DMS79 (cell line): Measurements from ENCODE around the gene PGM2L1.
"Not testable (repeated sequence)": the region's sequence is repeated elsewhere in the genome, so short reads cannot be mapped to it uniquely, and the experiment has no call there.

Source experiments
- DNase-seq: peaks from one replicate; lab custom pipeline; 2025; lab: John Stamatoyannopoulos, UW

Gene PGM2L1

GRCh38 chr11:74400606-74401005, 2.4 kb upstream of the PGM2L1 start:
- no peak for DNase-seq

- DNase-seq: peak; percentile 40
Measured at GRCh38 chr11:74397501-74398243, 561 bp downstream of the PGM2L1 start.

- no peak for DNase-seq
Measured at GRCh38 chr11:74392256-74392655, 6.0 kb downstream of the PGM2L1 start.

- no peak for DNase-seq
Measured at GRCh38 chr11:74391193-74391592, 7.0 kb downstream of the PGM2L1 start.

- no peak for DNase-seq
Measured at GRCh38 chr11:74390697-74391096, 7.5 kb downstream of the PGM2L1 start.

GRCh38 chr11:74388678-74389327, 9.4 kb downstream of the PGM2L1 start:
- peak; percentile 37 for DNase-seq

- DNase-seq: no peak
Measured at GRCh38 chr11:74384641-74385040, 13.6 kb downstream of the PGM2L1 start.

- DNase-seq: peak; percentile 90
Measured at GRCh38 chr11:74380746-74381439, 17.3 kb downstream of the PGM2L1 start.

- no peak for DNase-seq
Measured at GRCh38 chr11:74377689-74378088, 20.5 kb downstream of the PGM2L1 start.

GRCh38 chr11:74373382-74373781, 24.9 kb downstream of the PGM2L1 start:
- no peak for DNase-seq

- DNase-seq: peak; percentile 66
Measured at GRCh38 chr11:74371269-74372052, 26.8 kb downstream of the PGM2L1 start.

- DNase-seq: no peak
Measured at GRCh38 chr11:74370123-74370522, 28.1 kb downstream of the PGM2L1 start.

- peak; percentile 16 for DNase-seq
Measured at GRCh38 chr11:74367881-74368280, 30.4 kb downstream of the PGM2L1 start.

- no peak for DNase-seq
Measured at GRCh38 chr11:74366576-74366975, 31.7 kb downstream of the PGM2L1 start.

GRCh38 chr11:74365805-74366204, 32.4 kb downstream of the PGM2L1 start:
- not testable (repeated sequence) for DNase-seq

GRCh38 chr11:74357449-74357848, 40.8 kb downstream of the PGM2L1 start:
- DNase-seq: no peak

GRCh38 chr11:74355626-74356025, 42.6 kb downstream of the PGM2L1 start:
- DNase-seq: no peak

- DNase-seq: no peak
Measured at GRCh38 chr11:74354036-74354435, 44.2 kb downstream of the PGM2L1 start.

GRCh38 chr11:74347381-74347780, 50.9 kb downstream of the PGM2L1 start:
- DNase-seq: no peak

GRCh38 chr11:74345420-74345819, 52.8 kb downstream of the PGM2L1 start:
- DNase-seq: no peak

GRCh38 chr11:74341921-74342320, 56.3 kb downstream of the PGM2L1 start:
- DNase-seq: no peak

GRCh38 chr11:74339619-74340018, 58.6 kb downstream of the PGM2L1 start:
- DNase-seq: no peak
